IPS DF 19.7 (cell line): ENCODE results near the gene ZFYVE1.
A peak's percentile ranks its signal among the peaks of the same experiment; 100 is the strongest.
"Not testable (repeated sequence)": the region's sequence is repeated elsewhere in the genome, so short reads cannot be mapped to it uniquely, and the experiment has no call there.

ENCODE experiments used
- DNase-seq: peaks from one replicate; pipeline ENCODE4 v3.0.0-alpha.2; 2013; ENCODE audit warnings: low read depth, low spot score

ZFYVE1 gene

DNA sequence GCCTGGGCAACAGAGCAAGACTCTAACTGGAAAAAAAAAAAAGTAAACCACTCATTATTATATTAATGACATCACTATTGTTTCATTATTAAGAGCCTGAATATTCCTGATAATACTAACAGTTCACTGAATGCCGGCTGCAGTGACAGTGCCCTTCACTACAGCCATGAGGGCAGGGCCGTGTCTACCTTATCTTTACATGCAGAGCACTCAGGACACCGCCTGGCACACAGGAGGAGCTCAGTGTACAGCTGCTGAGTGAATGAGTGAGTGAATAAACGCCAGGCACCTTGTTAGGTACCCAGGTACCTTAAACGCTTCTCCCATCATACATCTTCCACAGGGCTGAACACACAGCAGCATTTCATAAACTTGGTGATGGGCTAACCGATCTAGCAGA is 23.2 kb downstream of the ZFYVE1 start:
- DNase-seq, result no peak

GRCh38 chr14:73000073-73000472 is 26.8 kb downstream of the ZFYVE1 start:
- no peak for DNase-seq

- DNase-seq, result no peak
Observed at GRCh38 chr14:72999316-72999715, 27.6 kb downstream of the ZFYVE1 start.

GRCh38 chr14:72998252-72998903 is 28.5 kb downstream of the ZFYVE1 start:
- DNase-seq, result no peak

GRCh38 chr14:72996916-72997315 is 30.0 kb downstream of the ZFYVE1 start:
- no peak for DNase-seq

GRCh38 chr14:72990171-72990570 is 36.7 kb downstream of the ZFYVE1 start:
- no peak for DNase-seq

DNA sequence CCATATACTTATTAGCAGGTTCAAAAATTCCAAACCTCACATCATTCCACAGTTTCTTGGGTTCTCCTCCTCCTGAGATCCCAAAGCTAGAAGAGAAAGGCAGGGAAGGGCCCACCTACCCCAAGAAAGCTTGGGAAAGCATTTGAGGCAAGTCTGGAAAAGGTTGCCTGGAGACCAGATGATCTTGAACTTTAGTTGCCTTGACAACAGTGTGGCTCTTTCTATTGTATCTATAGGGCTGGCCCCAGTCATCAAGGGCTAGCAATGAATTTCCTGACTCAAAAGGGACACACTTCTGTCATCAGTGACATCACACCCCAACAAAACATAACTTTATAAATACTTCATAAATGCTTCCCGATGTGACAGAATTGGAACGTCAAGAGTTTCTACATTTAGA is 40.0 kb downstream of the ZFYVE1 start:
- no peak for DNase-seq

DNA sequence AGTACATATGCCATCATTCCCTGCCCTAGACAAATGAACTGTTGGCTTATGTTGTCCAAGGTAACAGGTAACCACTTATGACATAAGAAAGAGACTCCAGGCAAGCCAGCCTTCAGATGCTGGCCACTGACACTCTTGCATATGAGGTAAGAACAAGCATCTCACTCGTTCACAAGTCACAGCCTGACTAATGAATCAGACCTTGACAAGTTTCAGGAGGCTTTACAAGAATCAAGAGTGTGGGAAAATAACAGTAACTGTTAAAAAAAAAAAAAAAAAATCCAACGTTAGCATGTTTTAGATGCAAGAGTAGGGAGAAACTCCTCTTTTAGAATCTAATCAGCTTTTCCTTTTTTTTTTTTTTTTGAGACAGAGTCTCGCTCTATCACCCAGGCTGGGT is 40.7 kb downstream of the ZFYVE1 start:
- no peak for DNase-seq

- DNase-seq, result no peak
Observed at GRCh38 chr14:72982146-72982708, 44.7 kb downstream of the ZFYVE1 start.

DNA sequence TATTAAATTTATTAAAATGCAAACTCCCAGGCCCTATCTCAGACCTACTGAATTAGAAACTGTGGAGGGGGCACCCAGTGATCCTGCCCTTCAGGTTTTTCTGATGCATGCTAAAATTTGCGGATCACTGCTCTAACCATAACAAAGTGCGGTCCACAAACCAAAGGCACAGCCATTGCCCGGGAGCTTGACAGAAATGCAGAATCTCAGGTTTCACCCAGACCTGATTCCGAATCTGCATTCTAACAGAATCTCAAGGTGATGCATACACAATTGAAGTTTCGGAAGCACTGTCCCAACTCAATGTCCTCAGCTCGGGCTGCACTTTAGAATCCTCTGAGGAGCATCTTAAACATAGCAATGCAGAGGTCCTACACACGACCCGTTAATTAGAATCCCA is 46.0 kb downstream of the ZFYVE1 start:
- DNase-seq, result no peak

DNA sequence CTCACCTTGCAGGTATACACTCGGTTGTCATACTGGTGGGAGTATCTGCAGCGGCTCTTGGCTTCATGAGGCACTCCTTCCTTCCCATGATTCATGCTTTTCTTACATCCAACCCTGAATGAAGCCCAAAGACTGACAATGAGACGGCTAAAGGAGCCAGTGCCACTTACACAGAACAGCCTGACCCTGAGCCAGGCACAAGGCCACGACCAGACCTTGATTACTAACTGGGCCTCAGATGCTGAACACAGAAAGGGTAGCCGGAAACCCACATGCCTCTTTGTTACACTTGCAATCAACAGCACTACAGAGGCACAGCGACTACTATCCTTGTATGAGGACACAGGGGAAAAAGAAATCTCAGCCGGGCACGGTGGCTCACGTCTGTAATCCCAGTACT is 48.0 kb downstream of the ZFYVE1 start:
- no peak for DNase-seq

DNA sequence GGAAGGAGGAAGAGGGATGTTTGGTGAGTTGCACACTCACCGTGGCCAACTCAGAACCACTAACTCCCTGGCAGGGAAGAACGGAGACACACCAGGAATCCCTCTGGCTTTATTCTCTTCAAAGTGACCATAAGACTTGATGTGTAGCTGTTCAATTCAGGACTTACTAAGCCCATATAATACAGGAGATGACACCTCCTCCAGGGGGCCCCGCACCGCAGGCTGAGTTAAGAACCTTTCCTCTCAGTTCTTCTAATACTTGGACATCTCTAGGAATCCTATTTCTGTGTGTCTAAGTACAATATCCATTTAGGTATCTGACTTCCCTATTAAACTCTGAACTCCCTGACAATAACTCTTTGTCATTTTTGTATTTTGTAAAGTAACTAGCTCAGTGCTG is 51.1 kb downstream of the ZFYVE1 start:
- no peak for DNase-seq

- no peak for DNase-seq
Observed at GRCh38 chr14:72974661-72975060, 52.2 kb downstream of the ZFYVE1 start.

- DNase-seq, result no peak
Observed at GRCh38 chr14:72970824-72971434, 56.0 kb downstream of the ZFYVE1 start.

GRCh38 chr14:72970058-72970630 is 56.8 kb downstream of the ZFYVE1 start:
- DNase-seq, result no peak

DNA sequence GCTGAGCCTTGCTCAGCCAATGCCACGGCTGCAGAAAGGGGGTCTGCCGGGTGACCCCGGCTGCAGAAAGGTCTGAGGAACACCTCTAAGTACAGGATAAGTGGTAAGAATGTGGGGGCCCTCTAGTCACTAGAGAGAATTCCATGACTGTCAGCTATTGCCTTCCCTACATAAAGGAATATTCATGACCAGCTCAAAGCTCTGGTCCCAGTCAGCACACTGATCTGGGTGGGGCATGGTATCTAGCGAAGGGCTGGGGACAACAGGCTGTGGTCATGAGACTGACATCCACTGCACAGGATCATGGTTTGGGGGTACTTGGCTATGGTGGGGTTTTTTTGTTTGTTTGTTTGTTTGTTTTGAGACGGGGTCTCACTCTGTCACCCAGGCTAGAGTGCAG is 58.6 kb downstream of the ZFYVE1 start:
- DNase-seq, result no peak

DNA sequence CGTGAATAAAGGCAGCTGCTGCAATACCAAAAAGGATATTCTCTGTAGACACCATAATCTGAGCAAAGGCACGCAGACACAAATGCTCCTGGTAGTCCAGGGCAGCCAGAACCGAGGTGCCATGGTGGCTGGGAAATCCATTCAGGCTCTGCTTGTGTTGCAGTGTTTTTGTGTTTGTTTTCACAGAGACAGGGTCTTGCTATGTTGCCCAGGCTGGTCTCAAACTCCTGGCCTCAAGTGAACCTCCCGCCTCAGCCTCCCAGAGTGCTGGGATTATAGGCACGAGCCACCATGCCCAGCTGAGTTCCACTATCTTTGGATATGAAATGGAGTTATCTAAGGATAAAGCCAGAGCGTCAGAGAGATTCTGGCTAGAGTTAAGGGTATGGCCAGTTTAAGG is 60.9 kb downstream of the ZFYVE1 start:
- DNase-seq, result no peak

DNA sequence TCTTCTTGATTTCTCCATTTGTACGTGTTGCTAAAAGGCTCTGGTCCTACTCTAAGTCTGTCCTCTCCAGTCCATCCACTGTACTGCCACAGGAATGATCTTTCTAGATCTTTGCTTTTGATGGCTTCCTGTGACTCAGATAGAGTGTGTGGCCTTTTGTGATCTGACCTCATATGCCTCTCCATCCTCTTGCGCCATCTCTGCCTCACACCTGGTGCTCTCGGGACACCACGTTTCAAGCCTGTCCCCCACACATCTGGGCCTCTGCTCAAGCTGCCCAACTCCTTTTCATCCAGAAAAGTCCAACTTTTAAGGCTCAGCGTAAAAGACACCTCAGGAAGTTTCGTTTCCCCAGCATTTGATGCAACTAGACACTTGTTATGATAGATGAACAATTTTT is 61.7 kb downstream of the ZFYVE1 start:
- no peak for DNase-seq

DNA sequence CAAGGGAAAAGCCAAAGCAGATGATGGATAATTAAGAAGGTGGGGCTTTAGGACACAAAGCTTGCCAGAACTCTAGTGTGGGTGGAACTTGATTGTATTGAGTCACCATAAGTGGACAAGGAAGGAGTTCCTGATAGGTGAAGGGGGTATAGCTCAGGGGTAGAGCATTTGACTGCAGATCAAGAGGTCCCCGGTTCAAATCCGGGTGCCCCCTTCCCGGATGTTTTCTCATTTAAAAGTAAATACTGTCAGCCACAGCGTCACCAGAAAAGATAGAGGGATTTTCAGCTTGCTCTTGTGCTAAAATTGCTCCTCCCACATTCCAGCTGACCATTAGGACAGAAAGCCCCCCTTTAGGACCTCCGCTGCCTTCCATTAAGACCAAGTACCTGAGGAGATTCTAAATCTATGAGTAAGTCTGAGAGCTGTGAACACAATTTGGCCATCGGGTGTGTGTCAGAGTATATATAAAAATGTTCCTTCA is 64.0 kb downstream of the ZFYVE1 start:
- peak; percentile 78 for DNase-seq

DNA sequence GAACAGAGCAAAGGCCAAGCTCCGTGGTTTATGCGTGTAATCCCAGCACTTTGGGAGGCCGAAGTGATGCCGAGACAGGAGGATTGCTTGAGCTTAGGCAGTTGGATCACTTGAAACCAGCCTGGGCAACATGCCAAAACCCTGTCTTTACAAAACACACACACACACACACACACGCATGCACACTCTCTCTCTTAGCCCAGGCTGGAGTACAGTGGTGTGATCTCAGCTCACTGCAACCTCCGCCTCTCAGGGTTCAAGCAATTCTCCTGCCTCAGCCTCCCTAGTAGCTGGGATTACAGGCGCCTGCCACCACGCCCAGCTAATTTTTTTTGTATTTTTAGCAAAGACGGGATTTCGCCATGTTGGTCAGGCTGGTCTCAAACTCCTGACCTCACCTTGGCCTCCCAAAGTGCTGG is 64.6 kb downstream of the ZFYVE1 start:
- DNase-seq, result not testable (repeated sequence)

GRCh38 chr14:72961579-72962335 is 65.1 kb downstream of the ZFYVE1 start:
- no peak for DNase-seq

GRCh38 chr14:72961016-72961415 is 65.9 kb downstream of the ZFYVE1 start:
- not testable (repeated sequence) for DNase-seq
